Activated CD4-positive, alpha-beta T cell treated with anti-CD3 and anti-CD28 coated beads, Interleukin-2, Interleukin-4, amounts not matched to agents 100 ng/mL and 50 ng/mL, durations not matched to agents 16 hours and 8 hours (primary cell): Measurements from ENCODE around the gene UNC13B.

Experiments
- DNase-seq: peaks from one replicate; pipeline ENCODE4 v3.0.0-alpha.2; 2020; ENCODE audit warnings: low spot score

The UNC13B gene

DNA sequence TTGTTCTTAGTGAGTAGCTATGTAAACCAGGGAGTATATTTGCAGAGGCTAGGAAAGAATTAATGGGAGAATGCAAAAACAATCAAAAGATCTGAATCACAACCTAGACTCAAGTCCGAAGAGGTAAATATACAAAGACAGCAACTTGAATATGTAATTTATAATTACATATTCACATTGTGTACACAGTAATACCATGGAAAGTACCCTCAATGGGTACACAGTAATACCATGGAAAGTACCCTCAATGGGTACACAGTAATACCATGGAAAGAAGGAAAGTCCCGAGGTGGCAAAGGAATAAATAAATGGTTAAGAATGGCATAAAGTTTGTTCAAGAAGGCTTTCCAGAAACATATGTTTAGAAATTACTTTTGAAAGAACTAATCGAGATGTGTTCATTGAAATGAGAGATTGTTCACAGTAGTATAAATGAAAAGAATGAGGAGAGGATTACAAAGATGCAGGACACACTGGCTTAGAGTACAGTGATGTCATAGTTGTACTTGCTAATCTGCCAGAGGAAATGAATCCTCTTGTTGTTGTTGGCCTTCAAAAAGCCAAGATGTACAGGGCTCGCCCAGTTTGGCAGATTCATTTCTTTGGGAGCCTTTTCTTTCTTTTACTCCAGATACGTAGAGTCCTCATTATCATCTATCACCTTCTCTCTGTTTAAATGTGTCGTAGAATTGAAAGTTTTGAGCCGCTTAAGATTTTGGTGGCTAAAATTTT lies 116.0 kb downstream of the UNC13B start:
- no peak for DNase-seq

DNA sequence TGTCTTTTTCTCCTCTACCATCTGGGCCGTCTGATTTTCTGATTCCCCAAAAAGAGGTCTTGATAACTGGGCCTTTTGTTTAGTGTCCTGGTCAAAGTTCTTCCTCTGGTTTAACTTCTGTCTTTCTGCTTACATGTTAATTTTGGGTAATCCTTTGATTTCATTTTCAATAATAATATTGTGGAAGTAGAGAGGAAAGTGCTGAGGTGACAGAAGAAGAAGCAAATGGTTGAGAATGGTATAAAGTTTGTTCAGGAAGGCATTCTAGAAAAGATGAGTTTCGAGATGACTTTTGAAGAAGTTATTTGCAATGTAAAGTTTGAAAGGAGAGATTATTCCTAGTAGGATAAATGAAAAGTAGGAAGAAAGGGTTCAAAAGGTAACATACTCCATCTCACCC lies 118.1 kb downstream of the UNC13B start:
- DNase-seq = no peak

DNA sequence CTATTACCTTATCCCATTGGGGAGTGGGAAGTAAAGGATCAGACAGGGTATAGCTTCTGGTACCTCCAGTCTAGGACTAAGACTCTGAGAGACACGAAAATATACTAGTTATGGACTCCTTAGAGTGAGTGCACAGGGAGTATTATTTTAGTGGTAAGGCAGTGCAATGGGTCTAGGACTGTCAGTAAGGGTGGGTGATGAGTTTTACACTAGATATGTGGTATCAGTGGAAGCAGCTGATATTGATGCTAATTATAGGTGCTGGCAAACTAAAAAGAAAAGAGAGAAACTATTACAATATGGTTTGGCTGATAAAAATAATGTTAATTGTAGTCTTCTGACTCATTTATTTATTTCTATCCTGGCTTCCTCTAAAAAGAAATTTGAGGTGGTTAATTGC lies 118.6 kb downstream of the UNC13B start:
- no peak for DNase-seq

DNA sequence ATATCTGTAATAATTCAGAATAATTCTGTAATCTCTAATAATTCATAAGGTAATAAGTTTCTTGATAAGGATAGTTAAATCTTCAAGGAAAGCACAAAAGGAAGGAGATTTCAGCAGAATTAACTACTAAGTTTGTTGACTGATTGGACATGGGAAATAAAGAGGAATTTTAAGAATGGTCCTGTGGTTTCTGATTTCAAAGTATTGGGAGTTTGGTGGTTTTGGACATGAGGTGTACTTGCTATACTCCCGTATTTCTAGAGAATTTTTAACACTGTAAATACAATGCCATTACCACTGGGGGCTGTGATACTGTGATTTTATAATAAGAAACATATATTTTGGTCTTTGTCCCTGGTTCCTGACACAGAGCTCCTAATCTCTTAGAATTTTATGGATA lies 123.9 kb downstream of the UNC13B start:
- no peak for DNase-seq

DNA sequence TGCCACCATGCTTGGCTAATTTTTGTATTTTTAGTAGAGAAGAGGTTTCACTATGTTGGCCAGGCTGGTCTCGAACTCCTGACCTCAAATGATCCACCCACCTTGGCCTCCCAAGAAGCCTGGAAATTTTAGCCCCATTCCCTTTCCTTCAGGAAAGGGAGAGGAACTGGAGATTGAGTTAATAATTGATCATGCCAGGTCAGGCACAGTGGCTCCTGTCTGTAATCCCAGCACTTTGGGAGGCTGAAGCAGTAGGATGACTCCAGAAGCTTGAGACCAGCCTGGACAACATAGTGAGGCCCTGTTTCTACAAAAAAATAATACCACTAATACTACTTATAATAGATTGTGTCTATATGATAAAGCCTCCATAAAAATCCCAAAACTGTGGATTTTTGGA lies 124.6 kb downstream of the UNC13B start:
- no peak for DNase-seq

DNA sequence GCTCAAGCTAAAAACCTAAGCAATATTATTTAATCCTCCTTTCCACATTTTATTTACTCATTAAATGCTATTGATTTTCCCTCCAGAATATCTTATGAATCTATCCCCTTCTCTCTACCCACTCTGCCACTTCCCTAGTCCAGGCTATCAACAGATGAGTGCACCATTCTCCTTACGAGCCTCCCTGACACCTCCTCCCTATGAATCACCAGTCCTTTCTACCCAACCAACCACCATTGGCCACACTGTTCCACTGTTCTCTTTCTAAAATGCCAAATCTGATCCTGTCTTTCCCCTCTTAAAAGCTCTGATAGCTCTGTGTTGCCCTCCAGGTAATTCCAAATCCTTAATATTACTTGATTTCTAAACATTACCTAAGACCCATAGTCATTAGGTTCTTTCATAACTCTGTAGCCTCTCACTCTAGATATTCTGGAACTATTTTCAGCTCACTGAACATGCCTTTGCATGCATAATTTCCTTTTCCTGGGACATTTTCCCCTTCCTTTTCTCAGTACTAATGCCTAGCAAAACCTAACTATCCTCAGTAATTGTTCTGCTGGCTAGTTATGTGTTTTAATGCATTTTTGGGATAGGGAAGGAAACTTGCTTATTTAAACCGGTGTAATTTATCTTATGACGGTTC lies 126.3 kb downstream of the UNC13B start:
- no peak for DNase-seq

DNA sequence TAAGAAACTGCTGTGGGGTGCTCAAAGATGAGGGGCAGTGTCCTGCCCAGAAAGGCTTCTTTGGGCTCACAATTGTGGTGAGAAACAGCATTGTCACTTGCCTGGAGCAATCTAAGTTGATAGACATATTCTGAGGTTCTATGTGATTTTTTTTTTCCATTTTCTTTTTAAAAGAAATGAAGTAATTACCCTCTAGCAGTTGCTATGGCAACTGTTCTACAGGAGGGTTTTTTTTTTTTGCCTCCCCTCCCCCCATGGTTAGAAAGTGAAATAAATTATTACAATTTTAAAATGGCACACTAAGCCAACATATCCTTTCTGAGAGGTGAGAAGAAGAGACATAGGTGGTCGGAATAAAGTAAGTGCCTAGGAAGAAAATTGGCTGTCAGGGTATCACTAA lies 127.0 kb downstream of the UNC13B start:
- DNase-seq = no peak

DNA sequence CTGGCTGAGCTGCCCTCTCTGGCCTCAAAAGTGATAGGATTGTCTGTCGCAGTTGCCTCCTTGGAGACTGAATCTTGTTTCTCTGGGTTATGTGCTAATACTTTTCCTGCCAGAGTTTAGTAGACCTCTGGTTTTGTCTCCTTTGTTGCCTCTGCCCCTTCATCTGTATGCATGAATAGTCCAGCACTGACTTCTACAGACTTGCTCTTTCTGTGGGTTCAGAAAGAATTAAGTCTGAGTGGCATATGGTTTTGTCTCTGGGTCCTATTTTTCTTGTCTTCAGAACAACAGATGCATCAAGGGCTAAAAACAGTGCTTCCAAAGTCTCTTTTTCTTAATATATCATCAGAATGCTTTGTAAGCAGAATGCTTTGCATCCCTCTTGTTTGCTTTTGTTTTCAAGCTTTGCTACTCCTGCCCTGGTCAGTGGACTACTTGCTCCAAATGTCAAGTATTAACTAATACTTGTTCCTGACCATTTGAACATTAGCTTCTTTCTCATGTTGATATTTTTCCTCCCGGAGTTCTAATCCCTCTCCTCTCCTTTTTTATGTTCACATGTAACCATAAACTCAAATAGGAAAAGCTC lies 131.7 kb downstream of the UNC13B start:
- no peak for DNase-seq

DNA sequence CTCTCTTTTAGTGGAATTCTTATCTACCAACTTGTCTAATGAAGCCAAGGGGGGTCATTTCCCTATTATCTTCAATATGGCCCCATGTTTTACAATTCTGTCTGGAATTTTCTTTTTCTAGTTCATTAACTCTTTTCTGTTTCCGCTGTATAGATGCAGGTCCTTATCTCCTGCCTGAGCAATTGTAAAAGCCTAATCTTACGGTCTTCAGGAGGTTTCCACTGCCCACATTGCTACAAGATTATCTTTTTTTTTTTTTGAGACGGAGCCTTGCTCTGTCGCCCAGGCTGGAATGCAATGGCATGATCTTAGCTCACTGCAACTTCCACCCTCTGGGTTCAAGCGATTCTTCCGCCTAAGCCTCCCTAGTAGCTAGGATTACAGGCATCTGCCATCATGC lies 132.3 kb downstream of the UNC13B start:
- no peak for DNase-seq

DNA sequence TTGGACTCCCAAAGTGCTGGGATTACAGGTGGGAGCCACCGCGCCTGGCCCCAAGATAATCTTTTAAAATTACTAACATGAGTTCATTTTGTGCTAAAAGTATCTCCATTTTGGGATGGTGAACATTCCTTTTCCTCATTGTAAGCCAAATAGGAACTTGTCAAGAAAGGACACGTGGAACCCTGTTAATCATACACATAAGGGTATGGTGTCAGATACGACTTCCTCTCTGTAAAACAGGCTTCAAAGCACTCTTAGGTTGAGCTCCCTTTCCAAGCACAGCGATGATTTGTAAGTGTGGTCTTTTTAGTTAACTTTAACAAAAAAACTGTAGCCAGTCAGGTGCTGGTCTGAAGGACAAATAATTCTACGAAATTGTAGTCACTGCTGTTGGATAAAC lies 132.7 kb downstream of the UNC13B start:
- DNase-seq = no peak

DNA sequence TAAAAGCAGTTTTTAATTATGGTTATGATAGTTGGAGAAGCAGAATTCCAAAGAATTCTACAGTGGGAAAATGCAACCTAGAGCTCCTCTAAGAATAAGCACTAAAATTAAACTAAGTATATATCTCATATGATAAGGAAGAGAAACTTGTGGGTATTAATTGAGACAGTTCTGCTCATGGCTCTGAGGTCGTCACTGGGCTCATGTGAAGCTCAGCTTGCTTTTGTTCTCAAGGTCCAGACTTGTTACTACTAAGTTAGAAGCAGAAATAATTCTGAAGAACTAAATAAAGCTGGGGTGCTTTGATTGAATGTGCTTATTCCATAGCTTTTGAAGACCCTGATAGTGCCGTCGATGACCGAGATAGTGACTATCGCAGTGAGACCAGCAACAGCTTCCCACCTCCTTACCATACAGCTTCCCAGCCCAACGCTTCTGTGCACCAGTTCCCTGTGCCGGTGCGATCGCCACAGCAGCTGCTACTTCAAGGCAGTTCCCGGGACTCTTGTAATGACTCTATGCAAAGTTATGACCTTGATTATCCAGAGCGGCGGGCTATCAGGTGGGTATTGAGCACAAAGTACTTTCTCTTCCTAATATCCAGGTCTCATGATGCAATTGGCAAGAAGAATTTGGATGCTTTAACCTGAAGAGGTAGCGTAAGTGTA lies 133.7 kb downstream of the UNC13B start:
- no peak for DNase-seq

DNA sequence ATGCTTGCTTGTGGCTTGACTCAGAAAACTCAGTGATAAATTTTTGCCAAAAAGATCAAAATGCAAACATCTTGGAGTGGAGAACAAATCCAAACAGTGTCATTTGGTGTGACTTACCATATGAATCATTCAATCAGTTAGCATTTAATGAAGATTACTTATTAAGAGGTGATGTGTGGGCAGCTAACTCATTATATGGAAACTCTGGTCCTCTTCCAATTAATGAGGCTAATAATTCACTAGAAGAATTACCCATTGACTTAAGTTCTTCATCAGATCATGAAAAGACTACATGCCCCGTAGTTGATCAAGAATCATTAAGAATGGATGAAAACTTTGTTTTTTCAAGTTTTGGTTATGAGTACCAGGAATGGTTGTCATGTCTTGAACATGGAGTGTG lies 141.8 kb downstream of the UNC13B start:
- no peak for DNase-seq

DNA sequence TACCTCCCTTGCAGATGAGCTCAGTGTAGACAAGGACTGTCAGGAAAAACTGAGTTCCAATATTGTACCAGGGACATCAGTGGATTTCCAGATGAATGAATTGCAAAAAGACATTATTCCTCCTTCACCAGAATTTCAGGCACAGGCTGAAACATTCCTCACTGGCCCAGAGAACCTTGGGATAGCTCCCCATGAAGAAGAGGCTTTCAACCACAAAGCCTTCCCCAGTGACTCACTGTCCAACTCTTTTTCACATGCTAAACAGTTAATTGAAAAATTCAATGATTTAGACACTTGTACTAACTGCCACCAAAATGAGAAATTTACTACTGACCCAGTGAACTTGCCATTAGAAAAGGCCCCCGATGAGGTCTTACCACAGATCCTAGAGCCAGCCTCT lies 144.5 kb downstream of the UNC13B start:
- DNase-seq = no peak

DNA sequence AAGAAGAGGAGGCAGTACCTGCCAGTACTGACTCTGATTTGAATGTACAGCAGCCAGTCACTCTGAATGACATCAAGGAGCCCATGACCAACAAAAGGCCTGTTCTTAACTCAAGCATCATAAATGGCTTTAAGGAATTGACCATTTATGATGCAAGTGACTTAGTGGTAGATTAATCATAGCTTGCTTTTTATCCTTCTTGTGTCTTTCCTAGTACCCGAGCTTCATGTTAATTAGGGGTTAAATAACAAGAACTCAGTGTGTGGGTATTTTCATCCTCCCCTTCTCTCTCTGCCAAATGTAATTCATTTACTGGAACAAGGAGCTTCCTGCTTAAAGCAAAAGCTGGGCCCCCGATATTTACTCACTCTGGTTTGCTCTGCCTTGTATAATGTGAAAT lies 146.5 kb downstream of the UNC13B start:
- DNase-seq = no peak

DNA sequence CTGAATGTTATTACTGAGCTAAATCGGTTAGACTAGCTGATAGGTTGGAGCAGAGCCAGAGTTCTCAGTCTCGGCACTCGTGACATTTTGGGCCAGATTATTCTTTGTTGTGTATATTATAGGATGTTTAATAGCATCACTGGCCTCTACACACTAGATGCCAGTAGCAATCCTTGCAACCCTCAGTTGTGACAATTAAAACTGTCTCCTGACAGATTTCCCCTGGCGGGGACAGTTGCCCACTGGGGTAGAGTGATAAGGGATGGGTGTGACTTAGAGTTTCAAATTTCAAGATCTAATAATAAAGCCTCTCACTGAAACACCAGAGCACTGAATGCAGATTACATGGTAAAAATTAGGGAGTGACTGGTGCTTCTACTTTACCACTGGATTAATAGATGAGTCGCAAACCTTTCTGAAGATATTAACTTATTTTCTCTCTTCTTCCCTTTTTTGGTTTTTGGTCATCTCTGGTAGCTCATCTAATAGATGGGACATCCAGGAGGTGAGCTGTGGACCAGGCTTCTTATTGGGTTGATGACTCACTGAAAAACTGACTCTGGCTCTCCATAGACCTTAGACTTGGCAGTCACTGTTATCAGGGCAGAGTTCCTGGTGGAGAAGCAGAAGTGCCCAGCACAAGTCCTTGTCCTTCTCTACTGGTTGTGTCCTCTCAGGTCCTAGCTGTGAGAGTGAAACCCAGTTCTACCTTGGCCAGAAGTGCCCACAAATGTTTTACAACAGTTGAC lies 150.3 kb downstream of the UNC13B start:
- DNase-seq = no peak

DNA sequence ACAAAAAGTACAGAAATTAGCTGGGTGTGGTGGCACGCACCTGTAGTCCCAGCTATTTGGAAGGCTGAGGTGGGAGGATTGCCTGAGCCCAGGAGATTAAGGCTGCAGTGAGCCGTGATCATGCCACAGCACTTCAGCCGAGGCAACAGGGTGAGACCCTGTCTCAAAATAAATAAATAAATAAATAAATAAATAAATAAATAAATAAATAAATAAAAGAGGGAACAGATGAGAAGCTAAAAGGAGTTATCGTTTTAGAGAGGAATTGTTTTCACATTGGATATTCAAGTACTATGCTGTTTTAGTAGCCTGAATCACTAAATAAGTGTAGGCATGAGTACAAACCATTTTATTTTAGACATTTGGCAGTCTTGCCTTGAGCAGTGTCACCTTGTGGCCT lies 151.7 kb downstream of the UNC13B start:
- DNase-seq = no peak

DNA sequence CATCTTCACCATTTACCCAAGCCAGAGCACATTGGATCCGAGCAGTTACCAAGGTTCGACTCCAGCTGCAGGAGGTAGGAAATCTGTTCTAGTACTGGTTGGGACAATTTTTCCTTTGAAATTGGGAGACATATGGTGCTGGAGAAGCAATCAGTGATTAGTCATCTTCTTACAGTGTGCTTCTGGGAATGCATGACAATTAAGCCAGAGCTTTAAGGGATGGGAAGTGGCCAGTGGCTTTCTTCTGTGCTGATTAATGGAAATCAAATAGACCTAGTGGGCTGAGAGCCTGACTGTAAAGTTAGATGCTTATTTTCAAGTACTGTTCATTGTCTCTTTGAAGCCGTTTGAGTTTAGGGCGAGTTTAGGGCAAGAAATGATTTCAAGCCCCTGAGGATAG lies 152.1 kb downstream of the UNC13B start:
- DNase-seq = no peak

DNA sequence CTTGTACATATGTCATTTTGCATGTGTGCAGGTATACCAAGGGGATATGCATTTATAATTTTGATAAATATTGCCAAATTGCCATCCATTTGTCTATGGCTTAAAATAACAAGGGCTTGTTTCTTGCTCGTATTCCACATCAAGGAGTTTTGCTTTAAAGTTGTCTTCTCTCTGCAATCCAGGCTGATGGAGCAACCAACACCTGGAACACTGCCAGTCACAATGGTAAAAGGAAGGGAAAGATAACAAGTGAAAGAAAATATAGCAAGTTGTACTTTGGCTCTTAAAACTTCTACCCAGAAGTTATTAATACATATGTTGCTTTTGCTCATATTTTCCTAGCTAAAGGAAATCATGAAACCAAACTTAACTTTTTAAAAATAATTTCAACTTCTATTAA lies 156.9 kb downstream of the UNC13B start:
- no peak for DNase-seq

DNA sequence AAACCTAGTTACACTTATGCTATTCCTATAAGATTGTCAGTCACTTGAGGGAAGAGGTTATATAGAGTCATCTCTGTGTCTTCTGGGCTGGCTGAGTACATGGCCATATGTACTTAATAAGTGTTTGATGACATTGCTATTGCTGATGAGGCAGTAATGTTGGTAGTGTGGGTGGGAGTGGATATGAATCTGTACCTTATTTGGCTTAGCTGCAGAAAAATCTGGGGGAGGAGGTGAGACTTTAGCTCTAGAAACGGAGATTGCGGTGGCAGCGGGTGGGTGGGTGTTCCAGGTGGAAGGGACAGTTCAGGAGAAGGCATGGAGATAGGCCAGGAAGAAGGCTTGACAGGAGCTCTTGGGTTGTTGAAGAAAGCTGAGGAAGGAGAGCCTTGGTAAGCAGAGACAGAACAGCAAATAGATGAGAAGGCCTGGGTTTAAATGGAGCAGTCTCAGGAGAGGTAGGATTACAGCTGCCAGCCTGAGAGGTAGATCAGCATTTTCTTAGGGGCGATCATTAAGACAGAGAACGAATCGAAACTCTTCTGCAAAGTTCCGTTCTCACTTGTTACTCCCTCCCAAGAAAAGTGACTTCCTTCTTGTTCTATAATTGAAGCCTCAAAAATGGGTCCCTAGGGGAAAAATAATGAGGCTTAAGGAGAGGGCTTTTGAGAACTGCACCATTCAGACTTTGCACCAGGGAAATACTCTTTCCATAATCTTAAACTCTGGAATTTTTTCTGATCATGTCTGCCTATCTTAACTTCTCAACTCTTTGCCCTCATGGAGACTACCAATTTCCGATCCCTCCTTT lies 160.5 kb downstream of the UNC13B start:
- no peak for DNase-seq

DNA sequence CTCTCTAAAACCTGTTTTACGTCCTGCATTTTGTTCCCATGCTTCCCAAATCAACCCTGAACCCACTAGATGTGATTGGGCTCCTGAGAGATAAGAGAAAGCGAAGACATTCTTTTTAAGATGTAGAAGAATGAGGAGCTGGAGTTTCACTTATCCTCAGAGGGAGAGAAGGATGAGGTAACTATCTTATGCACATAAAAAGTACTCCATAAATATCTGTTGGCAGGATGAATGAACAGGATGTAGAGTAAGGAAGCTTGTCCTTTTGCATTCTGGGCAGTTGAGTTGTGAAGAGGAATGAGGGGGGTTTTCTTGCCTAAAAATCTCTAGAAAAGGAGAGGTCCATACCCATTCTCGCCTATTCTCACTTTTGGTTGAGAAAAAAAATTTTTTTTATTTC lies 163.2 kb downstream of the UNC13B start:
- DNase-seq = no peak

DNA sequence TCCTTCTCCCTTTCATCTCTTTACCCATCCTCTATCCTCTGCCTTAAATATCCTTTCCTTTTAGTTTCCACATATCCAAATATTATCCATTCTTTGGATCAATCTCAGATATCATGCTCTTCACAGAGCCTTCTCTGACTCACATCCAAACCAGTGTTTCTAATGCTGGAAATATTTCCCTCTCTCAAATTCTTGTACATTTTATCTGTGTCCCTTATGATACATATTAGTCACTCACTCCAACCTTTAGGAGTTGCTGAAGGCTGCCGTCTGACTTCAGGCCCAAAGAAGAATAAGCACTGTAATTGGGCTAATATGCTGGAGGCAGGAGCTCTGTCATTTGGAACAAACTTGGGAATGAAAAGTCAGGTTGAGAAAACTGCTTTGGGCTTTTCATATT lies 171.7 kb downstream of the UNC13B start:
- no peak for DNase-seq

DNA sequence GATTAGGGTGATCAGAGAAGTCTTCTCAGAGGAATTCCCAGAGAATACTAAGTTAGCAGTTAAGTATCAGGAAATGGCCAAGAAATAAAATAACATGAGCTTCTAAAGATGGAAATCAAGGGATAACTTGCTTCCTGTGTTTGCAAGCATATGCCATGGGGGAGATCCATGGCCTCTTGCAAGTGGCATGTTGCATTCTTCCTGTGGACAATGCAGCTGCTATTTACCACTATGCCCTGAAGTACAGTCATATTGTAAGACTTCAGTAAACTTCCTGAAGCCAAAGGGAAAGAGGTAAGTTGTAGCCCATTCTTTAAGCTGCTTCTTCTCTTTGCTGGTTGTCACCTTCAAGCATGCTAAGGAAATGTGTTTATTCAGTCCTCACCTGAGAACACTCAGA lies 173.4 kb downstream of the UNC13B start:
- DNase-seq = no peak
